Tibial artery (tissue), 4 donors: Measurements from ENCODE around the gene ARFGAP2.
A peak's percentile ranks its signal among the peaks of the same experiment; 100 is the strongest.

Experiments used
- DNase-seq, 2 donors: peaks; one replicate each; pipeline ENCODE4 v3.0.0-alpha.2; 2019
- H3K27ac ChIP-seq, 2 donors: fragments of 200-600 bp; sonication (generic) in 1 of 2; 1 replicate in 1 of 2; 2 replicates in 1 of 2; pipeline ENCODE4 v1.5.1; 2018 to 2019; ENCODE audit warnings: mild to moderate bottlenecking in 1 of 2
- H3K27me3 ChIP-seq, 2 donors: fragments of 200-600 bp; sonication (generic) in 1 of 2; one replicate each; pipeline versions ENCODE4 v1.5.1 to v1.6.0; 2016 to 2019
- H3K36me3 ChIP-seq, 3 donors: fragments of 200-600 bp; sonication (generic) in 2 of 3; one replicate each; pipeline ENCODE4 v1.5.1; 2016 to 2019; ENCODE audit warnings: mild to moderate bottlenecking in 2 of 3
- H3K4me1 ChIP-seq, 4 donors: fragments of 200-600 bp; sonication (generic) in 2 of 4; 1 replicate in 3 of 4; 2 replicates in 1 of 4; pipeline ENCODE4 v1.5.1; 2016 to 2019
- H3K4me3 ChIP-seq, 2 donors: fragments of 200-600 bp; sonication (generic) in 1 of 2; 1 replicate in 1 of 2; 2 replicates in 1 of 2; pipeline ENCODE4 v1.5.1; 2018 to 2019; ENCODE audit warnings: mild to moderate bottlenecking in 2 of 2
- H3K9me3 ChIP-seq, 3 donors: fragments of 200-600 bp; sonication (generic) in 1 of 3; one replicate each; pipeline ENCODE4 v1.5.1; 2016 to 2019
- CTCF ChIP-seq, 2 experiments: fragments of 200-600 bp in 1 of 2; fragments of 450-650 bp in 1 of 2; IDR thresholded peaks; one replicate each; pipeline ENCODE4 v1.5.1; 2017 to 2019; ENCODE audit warnings: antibody characterized with exemption in 2 of 2, mild to moderate bottlenecking in 1 of 2, moderate library complexity in 1 of 2
- intact Hi-C: fragments of 100-400 bp; cut with DNase I; formaldehyde crosslinking; loops from one replicate; pipeline ENCODE4 v1.15.0; 2023; ENCODE audit warnings: low total_unique reads

The ARFGAP2 gene

GRCh38 chr11:47148903-47149531, 27.7 kb downstream of the ARFGAP2 start:
- Histone ChIP-seq H3K4me1 (peaks cover 0 to 17% (median 4%) of the 10 kb centered on the region in 4 donors), H3K36me3 (no peaks in the 10 kb centered on the region), H3K9me3 (no peaks in the 10 kb centered on the region), H3K4me3 (no peak overlapping the region), H3K27ac (no peak overlapping the region), H3K27me3 (no peaks in the 10 kb centered on the region)
- intact Hi-C loops = no loop called here
- TF ChIP-seq CTCF (IDR thresholded peaks at IDR 0.05) = no peak
- no peak for DNase-seq

- H3K27me3 ChIP-seq = no peaks in the 10 kb centered on the region
These were observed 28.4 kb downstream of the ARFGAP2 start for GRCh38 chr11:47148270-47148669.

GRCh38 chr11:47147681-47148080, 29.0 kb downstream of the ARFGAP2 start:
- intact Hi-C loops = no loop called here
- H3K4me3 ChIP-seq = no peak overlapping the region
- H3K27ac ChIP-seq = no peak overlapping the region
- H3K4me1 ChIP-seq = peaks cover 0 to 16% (median 6%) of the 10 kb centered on the region in 4 donors
- no peak for DNase-seq
- no peak for TF ChIP-seq CTCF (IDR thresholded peaks at IDR 0.05)
- no peaks in the 10 kb centered on the region for H3K36me3 ChIP-seq
- H3K9me3 ChIP-seq = no peaks in the 10 kb centered on the region
- no peaks in the 10 kb centered on the region for H3K27me3 ChIP-seq

More at GRCh38 chr11:47148270-47148669, 28.4 kb downstream of the ARFGAP2 start:
- no peak overlapping the region for H3K27ac ChIP-seq
- peaks cover 0 to 16% (median 3%) of the 10 kb centered on the region in 4 donors for H3K4me1 ChIP-seq
- TF ChIP-seq CTCF (IDR thresholded peaks at IDR 0.05) = no peak
- H3K36me3 ChIP-seq = no peaks in the 10 kb centered on the region
- no peak for DNase-seq
- intact Hi-C loops = no loop called here
- no peak overlapping the region for H3K4me3 ChIP-seq
- H3K9me3 ChIP-seq = no peaks in the 10 kb centered on the region

- no peak for DNase-seq
- no peak overlapping the region for H3K27ac ChIP-seq
- H3K27me3 ChIP-seq = no peaks in the 10 kb centered on the region
- H3K4me3 ChIP-seq = no peak overlapping the region
- H3K4me1 ChIP-seq = peaks cover 0 to 17% (median 6%) of the 10 kb centered on the region in 4 donors
- no peaks in the 10 kb centered on the region for H3K36me3 ChIP-seq
- intact Hi-C loops = no loop called here
- TF ChIP-seq CTCF (IDR thresholded peaks at IDR 0.05) = no peak
- no peaks in the 10 kb centered on the region for H3K9me3 ChIP-seq
These were observed 29.4 kb downstream of the ARFGAP2 start for GRCh38 chr11:47147250-47147649.

- Histone ChIP-seq H3K9me3 (no peaks in the 10 kb centered on the region), H3K27ac (no peak overlapping the region), H3K36me3 (no peaks in the 10 kb centered on the region), H3K4me1 (peaks cover 0 to 16% (median 6%) of the 10 kb centered on the region in 4 donors), H3K27me3 (no peaks in the 10 kb centered on the region), H3K4me3 (no peak overlapping the region)
- no peak for TF ChIP-seq CTCF (IDR thresholded peaks at IDR 0.05)
- intact Hi-C loops = no loop called here
- DNase-seq = peak in 1 of 2 donors; percentile 9
These were observed 32.1 kb downstream of the ARFGAP2 start for GRCh38 chr11:47144541-47144940.
